DMS 273 (cell line): ENCODE data around the gene PRR5.

Experiments
- DNase-seq: peaks from one replicate; lab custom pipeline; 2025; ENCODE audit not compliant: unreplicated experiment; lab: John Stamatoyannopoulos, UW

PRR5 gene

GRCh38 chr22:44691796-44692661 is 10.0 kb upstream of the PRR5 start:
- DNase-seq = no peak

GRCh38 chr22:44692662-44693007 is 9.4 kb upstream of the PRR5 start:
- no peak for DNase-seq

GRCh38 chr22:44693145-44693544 is 8.9 kb upstream of the PRR5 start:
- DNase-seq = no peak

DNA sequence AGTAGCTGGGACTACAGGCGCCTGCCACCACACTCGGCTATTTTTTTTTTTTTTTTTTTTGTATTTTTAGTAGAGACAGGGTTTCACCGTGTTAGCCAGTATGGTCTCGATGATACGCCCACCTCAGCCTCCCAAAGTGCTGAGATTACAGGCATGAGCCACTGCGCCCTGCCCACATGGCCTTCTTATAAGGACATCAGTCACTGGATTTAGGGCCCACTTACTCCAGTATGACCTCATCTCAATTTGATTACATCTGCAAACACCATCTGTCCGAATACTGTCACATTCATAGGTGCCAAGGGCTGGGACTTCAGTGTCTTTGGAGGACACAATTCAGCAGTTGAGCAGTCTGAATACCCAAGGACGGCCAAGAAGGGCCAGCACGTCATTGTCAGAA is 8.2 kb upstream of the PRR5 start:
- DNase-seq = peak; percentile 69

- DNase-seq = peak; percentile 83
Measured at GRCh38 chr22:44697423-44698141, 4.4 kb upstream of the PRR5 start.

- DNase-seq = no peak
Measured at GRCh38 chr22:44698531-44699421, 3.2 kb upstream of the PRR5 start.

GRCh38 chr22:44700456-44700855 is 1.5 kb upstream of the PRR5 start:
- DNase-seq = no peak

DNA sequence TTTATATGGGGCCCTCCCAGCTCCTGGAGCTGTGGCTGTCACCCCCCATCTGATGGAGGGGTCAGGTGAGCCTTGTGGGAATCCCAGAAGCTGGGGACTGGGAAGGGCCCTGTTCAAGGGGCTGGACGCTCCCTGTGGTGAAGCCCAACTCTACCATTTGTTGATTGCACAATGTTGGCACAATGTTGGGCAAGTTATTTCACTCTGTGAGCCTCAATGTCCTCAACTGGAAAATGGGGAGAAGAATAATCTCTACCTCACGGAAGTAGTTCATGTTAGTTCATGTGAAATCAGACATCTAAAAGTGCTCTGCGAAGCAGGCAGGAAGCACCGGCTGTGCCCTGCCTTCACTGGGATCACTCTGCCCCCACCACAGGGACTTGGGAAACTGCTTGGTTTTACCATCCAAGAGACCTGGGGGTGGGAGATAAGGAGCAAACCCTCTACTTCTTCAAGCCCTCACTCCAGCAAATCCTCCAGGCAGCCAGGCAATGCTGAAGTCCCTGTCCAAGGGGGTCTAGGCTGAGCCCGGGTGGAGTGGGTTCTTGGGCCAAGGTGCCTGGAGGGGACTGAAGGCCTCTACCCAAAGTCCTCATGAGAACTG is 715 bp upstream of the PRR5 start:
- no peak for DNase-seq

DNA sequence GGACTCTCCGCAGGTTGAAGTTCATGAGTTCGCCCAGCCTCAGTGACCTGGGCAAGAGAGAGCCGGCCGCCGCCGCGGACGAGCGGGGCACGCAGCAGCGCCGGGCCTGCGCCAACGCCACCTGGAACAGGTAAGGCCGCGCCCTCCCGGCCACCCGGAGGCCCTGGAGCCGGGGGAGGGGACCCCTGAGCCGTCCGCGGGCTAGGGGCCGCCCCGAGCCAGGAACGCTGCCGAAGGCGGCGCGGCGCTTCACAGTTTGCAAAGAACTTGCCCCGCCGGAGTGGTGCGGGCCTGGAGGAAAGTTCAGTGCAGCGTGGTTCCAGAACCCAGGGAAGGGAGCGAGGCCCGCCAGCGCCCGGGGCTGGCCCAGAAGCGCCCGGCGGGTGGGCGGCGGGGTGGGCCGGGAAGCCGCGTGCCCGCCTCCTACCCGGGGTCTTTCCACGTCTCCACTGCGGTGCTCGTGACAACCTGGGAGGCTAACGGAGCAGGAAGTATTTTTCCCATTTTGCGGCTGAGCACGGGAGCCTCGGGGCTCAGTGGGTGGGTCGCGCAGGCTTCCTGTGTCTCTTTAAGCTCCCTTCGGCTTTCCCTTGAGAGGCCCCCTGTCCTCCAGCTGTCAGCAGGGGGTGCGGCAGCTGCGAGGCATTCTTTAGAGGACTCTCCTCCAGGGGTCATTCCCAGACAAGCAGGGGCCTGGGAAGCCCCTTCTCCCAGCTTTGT is 635 bp downstream of the PRR5 start:
- DNase-seq = peak; percentile 56

DNA sequence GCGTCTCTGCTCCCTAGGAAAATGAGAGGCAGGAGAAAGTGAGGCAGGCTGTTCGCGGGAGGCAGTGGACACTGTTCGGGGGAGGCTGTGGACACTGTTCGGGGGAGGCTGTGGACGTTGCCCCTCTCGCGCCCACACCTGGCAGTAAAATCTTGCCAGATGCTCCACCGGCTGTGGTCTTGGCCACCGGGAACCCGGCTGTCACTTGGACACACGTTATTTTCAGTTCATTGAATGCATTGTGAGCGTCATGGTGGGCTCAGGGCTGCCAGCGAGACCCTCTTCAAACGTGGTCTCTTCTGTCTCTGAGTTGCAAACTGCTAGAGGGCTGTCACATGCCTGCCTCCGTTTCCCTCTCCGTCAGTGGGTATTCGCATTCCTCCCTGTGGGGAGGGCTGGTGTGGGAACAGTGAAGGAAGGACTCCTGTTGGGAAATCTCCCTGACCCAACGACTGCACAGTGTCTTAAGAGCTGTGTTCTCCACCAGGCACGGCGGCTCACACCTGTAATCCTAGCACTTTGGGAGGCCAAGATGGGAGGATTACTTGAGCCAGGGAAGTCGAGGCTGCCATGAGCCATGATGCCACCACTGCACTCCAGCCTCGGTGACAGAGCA is 1.4 kb downstream of the PRR5 start:
- DNase-seq = no peak

GRCh38 chr22:44704159-44705021 is 2.4 kb downstream of the PRR5 start:
- no peak for DNase-seq

DNA sequence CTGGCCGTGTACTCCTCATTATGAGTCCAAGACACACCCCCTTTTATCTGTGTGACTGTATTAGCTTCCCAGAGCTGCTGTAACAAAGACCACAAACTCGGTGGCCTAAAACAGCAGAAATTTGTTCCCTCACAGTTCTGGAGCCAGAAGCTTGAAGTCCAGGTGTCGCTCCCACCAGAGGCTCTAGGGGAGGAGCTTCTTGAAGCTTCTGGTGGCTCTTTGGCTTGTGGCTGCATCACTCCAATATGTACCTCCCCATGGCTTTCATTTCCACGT is 3.0 kb downstream of the PRR5 start:
- no peak for DNase-seq

DNA sequence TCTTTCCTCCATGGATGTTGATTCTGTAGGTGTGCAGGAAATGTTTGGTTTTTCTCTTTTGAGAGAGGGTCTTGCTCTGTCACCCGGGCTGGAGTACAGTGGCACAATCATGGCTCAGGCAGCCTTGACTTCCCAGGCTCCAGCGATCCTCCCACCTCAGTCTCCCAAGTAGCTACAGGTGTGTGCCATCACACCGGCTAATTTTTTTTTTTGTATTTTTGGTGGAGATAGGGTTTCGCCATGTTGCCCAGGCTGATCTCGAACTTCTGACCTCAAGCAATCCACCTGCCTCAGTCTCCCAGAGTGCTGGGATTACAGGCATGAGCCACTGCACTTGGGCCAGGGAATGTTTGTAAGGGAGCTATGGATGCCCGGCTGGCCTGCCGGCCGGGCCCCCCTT is 4.5 kb downstream of the PRR5 start:
- no peak for DNase-seq

DNA sequence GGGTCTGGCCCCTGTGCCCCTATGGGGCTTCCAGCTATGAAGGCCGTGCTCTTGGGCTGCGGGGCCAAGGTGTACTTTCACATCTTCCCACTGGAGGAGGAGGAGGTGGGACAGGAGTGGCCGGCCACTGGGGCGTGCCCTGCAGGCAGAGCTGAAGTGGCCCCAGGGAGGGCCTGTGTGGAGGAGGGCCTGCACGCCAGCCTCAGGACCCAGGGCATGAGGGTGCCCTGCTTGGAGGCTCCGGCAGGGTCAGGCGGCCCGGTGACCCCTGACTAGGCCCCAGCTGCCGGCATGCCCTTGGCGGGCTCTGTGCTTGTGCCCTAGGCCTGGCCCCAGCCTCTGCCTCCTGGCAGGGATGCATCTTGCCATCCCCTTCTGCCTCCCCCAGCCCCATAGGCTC is 5.2 kb downstream of the PRR5 start:
- DNase-seq = no peak

DNA sequence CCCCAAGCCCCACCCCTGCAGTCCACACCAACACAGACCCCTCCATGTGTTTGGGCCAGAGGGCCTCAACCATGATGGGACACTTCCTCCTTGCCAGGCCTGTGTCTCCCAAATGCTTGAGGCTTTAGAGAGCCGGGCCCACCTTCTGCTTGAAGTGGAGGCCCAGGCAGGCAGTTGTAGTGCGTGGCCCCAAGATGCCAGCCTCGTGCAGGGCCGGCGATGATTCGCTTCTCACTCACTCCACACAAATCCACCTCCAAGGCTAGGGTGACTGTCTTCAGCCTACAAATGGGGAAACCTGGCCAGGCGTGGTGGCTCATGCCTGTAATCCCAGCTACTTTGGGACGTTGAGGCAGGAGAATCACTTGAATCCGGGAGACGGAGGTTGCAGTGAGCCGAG is 5.7 kb downstream of the PRR5 start:
- no peak for DNase-seq

DNA sequence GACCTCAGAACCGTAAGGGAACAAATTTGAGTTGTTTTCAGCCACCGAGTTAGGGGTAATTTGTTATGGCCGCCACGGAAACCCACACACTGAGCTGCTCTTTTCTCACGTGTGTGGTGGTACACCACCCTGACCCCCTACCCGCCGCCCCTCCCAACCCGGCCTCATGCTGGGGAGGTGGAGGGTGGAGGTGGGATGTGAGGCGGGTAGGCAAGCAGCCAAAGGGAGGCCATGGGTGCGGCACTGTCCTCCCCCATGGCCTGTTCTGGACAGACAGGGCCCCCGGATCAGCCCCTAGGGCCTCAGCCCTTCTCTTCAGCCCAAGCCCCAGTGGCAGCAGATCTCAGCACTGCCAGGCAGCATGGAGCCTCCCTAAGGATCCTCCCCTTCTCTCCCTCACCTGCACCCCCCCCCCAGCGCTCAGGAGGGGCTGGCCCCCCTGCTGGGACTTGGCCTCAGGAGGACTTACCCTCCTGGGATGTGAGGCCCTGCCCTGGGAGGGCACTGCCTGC is 7.9 kb downstream of the PRR5 start:
- DNase-seq = no peak

DNA sequence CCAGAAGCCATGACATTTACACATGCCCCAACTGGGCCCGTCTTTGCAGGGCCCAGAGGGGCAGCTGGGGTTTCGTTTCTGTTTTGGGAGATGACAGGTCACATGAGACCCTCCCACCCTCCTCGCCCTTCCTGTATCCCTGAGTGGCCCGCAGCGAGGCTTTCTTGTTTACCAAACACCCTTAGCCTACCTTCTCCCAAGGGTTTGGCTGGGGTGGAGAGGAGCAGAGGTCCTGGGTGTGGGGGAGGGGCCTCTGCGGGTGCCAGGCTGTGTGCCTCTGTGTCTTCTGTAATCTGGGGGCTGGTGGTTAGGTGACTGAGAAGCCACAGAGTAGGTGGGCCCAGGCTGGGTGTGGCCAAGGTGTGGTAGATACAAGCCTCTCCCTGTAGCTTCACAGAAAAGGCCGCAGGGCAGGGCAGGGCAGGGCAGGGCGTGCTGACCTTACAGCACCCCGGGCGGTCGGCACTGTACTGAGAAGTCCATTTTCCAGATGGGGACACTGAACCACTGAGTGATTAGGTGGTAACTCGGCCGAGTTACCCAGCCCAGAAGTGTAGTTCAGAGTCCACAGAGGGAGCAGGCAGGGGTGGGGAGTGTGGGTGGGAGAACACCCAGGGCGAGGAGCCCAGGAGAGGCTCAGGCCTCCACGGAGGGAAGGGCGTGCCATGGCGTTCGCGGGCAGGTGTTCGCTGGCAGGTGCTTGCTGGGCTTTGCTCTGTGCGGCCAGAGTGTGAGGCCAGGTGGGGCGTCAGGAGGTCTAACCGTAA is 8.7 kb downstream of the PRR5 start:
- DNase-seq = no peak

- DNase-seq = no peak
Measured at GRCh38 chr22:44711241-44711560, 9.2 kb downstream of the PRR5 start.
